GM19452 (cell line): Measurements from ENCODE around the gene AMOTL1.

Source experiments
- ATAC-seq: cut with Tn5 transposase; IDR thresholded peaks from one replicate; pipeline ENCODE4 v1.9.1; 2021; ENCODE audit not compliant: unreplicated experiment

Gene AMOTL1

GRCh38 chr11:94767291-94767690 is 865 bp upstream of the AMOTL1 start:
- ATAC-seq = no peak

GRCh38 chr11:94768602-94769541 is 716 bp downstream of the AMOTL1 start:
- ATAC-seq = peak; percentile 29

GRCh38 chr11:94769880-94770279 is 1.7 kb downstream of the AMOTL1 start:
- no peak for ATAC-seq

- ATAC-seq = no peak
Measured at GRCh38 chr11:94770563-94771120, 2.5 kb downstream of the AMOTL1 start.

- ATAC-seq = no peak
Measured at GRCh38 chr11:94771390-94771789, 3.2 kb downstream of the AMOTL1 start.

- ATAC-seq = no peak
Measured at GRCh38 chr11:94771951-94772350, 3.8 kb downstream of the AMOTL1 start.

GRCh38 chr11:94773842-94774241 is 5.7 kb downstream of the AMOTL1 start:
- ATAC-seq = no peak

GRCh38 chr11:94774345-94774744 is 6.2 kb downstream of the AMOTL1 start:
- ATAC-seq = no peak

- ATAC-seq = no peak
Measured at GRCh38 chr11:94775567-94776327, 7.6 kb downstream of the AMOTL1 start.

- ATAC-seq = no peak
Measured at GRCh38 chr11:94776351-94777321, 8.5 kb downstream of the AMOTL1 start.

GRCh38 chr11:94780432-94780831 is 12.3 kb downstream of the AMOTL1 start:
- no peak for ATAC-seq

- ATAC-seq = no peak
Measured at GRCh38 chr11:94781837-94782236, 13.7 kb downstream of the AMOTL1 start.

- no peak for ATAC-seq
Measured at GRCh38 chr11:94782446-94782845, 14.3 kb downstream of the AMOTL1 start.

- ATAC-seq = no peak
Measured at GRCh38 chr11:94784884-94785283, 16.7 kb downstream of the AMOTL1 start.

- ATAC-seq = no peak
Measured at GRCh38 chr11:94785509-94785908, 17.4 kb downstream of the AMOTL1 start.

GRCh38 chr11:94786264-94787126 is 18.3 kb downstream of the AMOTL1 start:
- ATAC-seq = peak; percentile 55

GRCh38 chr11:94787801-94788200 is 19.6 kb downstream of the AMOTL1 start:
- no peak for ATAC-seq

GRCh38 chr11:94788396-94788795 is 20.2 kb downstream of the AMOTL1 start:
- ATAC-seq = no peak

- ATAC-seq = no peak
Measured at GRCh38 chr11:94790197-94790596, 22.0 kb downstream of the AMOTL1 start.
